Measurements from ENCODE around the gene GSTA4. TPM values are rescaled to one million over a fixed set of nuclear protein-coding genes. Genes with fewer than 3 reads are reported as not detected.

GSTA4 gene, protein sequence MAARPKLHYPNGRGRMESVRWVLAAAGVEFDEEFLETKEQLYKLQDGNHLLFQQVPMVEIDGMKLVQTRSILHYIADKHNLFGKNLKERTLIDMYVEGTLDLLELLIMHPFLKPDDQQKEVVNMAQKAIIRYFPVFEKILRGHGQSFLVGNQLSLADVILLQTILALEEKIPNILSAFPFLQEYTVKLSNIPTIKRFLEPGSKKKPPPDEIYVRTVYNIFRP
- total RNA-seq, result 68.5 and 78.2 TPM in 2 replicates

DNA sequence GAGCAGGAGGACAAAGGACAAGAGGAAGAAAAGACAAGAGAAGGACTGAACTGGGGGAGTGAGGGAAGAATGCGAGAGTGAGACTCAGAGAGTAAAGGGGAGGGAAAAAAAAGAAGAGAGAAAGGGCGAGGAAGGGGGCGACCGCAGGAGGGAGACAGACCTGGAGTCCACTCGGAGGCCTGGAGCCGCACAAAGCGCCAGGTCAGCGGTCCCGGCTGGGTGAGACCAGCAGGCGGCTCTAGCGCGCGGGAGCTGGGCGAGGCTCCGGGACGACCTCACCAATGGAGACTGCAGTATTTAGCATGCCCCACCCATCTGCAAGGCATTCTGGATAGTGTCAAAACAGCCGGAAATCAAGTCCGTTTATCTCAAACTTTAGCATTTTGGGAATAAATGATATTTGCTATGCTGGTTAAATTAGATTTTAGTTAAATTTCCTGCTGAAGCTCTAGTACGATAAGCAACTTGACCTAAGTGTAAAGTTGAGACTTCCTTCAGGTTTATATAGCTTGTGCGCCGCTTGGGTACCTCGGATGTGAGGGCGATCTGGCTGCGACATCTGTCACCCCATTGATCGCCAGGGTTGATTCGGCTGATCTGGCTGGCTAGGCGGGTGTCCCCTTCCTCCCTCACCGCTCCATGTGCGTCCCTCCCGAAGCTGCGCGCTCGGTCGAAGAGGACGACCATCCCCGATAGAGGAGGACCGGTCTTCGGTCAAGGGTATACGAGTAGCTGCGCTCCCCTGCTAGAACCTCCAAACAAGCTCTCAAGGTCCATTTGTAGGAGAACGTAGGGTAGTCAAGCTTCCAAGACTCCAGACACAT lies at the start of gene GSTA4:
GSTA4 (minus strand) TSS at position 196 of the 824 bp plus-strand sequence. CDS start 1,041 bp downstream, outside the sequence.

Other genes starting within 250 kb of the GSTA4 start
- not detected in 2 replicates for gene GSTA2, start 231.8 kb downstream of the GSTA4 start, total RNA-seq
- not detected in 2 replicates for gene GSTA1, start 191.5 kb downstream of the GSTA4 start, total RNA-seq
- gene GSTA5, start 154.5 kb downstream of the GSTA4 start, total RNA-seq, result not detected in 2 replicates
- not detected in 2 replicates for gene GSTA3, start 85.6 kb downstream of the GSTA4 start, total RNA-seq
- gene CILK1, start 66.5 kb upstream of the GSTA4 start, total RNA-seq, result 7.4 and 11.8 TPM in 2 replicates
- gene FBXO9, start 70.1 kb upstream of the GSTA4 start, total RNA-seq, result 36.4 and 56.1 TPM in 2 replicates
- gene GCM1, start 153.6 kb upstream of the GSTA4 start, total RNA-seq, result not detected in 2 replicates

All from smooth muscle cell of trachea (primary cell).